Endothelial cell (in vitro differentiated cells): ENCODE data around the gene GET3. TPM values are rescaled to one million over a fixed set of nuclear protein-coding genes. Genes with fewer than 3 reads are reported as not detected.

Experiments used
- DNase-seq: peaks from one replicate; pipeline ENCODE4 v3.0.0; 2021; ENCODE audit warnings: low spot score
- H3K27ac Mint-ChIP-seq: one replicate; pipeline ENCODE4 v1.8.0; 2021; ENCODE audit warnings: mixed read lengths, inconsistent platforms; ENCODE audit not compliant: unreplicated experiment
- H3K27me3 Mint-ChIP-seq: one replicate; pipeline ENCODE4 v1.8.0; 2021; ENCODE audit warnings: mild to moderate bottlenecking, moderate library complexity, mixed read lengths, inconsistent platforms; ENCODE audit not compliant: unreplicated experiment
- H3K36me3 Mint-ChIP-seq: one replicate; pipeline ENCODE4 v1.8.0; 2021; ENCODE audit warnings: mild to moderate bottlenecking, low read depth, mixed read lengths, inconsistent platforms; ENCODE audit not compliant: unreplicated experiment
- H3K4me1 Mint-ChIP-seq: one replicate; pipeline ENCODE4 v1.8.0; 2021; ENCODE audit warnings: mild to moderate bottlenecking, mixed read lengths, inconsistent platforms; ENCODE audit not compliant: unreplicated experiment
- H3K4me3 Mint-ChIP-seq: one replicate; pipeline ENCODE4 v1.8.0; 2021; ENCODE audit warnings: mild to moderate bottlenecking, mixed read lengths, inconsistent platforms; ENCODE audit not compliant: unreplicated experiment
- H3K9me3 Mint-ChIP-seq: one replicate; pipeline ENCODE4 v1.8.0; 2021; ENCODE audit warnings: mixed read lengths, inconsistent platforms; ENCODE audit not compliant: unreplicated experiment
- CTCF ChIP-seq: fragments of 200-600 bp; sonication (generic); IDR thresholded peaks from one replicate; pipeline ENCODE4 v1.5.0; 2021; ENCODE audit warnings: antibody characterized with exemption; ENCODE audit not compliant: unreplicated experiment
- total RNA-seq: library from RNA; stranded (reverse); fragmentation: NEBNext Ultra II Directional; extraction: Animal tissue kit (Norgen Biotek cat#: 25700); gene quantifications from one replicate; pipeline ENCODE4 v1.2.1, GENCODE V29; 2021; ENCODE audit not compliant: unreplicated experiment

GET3 gene
- total RNA-seq, 1 donor from 2014 or later, result 77.9 TPM

GRCh38 chr19:12786141-12786870 is 49.0 kb downstream of the GET3 start:
- Mint-ChIP-seq H3K27me3 (peaks cover 24% of the 10 kb centered on the region), H3K36me3 (no peaks in the 10 kb centered on the region), H3K4me3 (no peak overlapping the region), H3K27ac (no peak overlapping the region), H3K9me3 (no peaks in the 10 kb centered on the region), H3K4me1 (peaks cover 27% of the 10 kb centered on the region)
- no peak for TF ChIP-seq CTCF
- no peak for DNase-seq

- no peak for DNase-seq
Measured at GRCh38 chr19:12786952-12787351, 49.7 kb downstream of the GET3 start.

GRCh38 chr19:12787458-12787857 is 50.2 kb downstream of the GET3 start:
- Mint-ChIP-seq H3K4me3 (no peak overlapping the region), H3K27me3 (peaks cover 17% of the 10 kb centered on the region), H3K4me1 (peaks cover 24% of the 10 kb centered on the region), H3K36me3 (no peaks in the 10 kb centered on the region), H3K27ac (no peak overlapping the region), H3K9me3 (no peaks in the 10 kb centered on the region)
- DNase-seq, result no peak
- TF ChIP-seq CTCF, result no peak

More at GRCh38 chr19:12786952-12787351, 49.7 kb downstream of the GET3 start:
- Mint-ChIP-seq H3K27ac (no peak overlapping the region), H3K4me1 (peaks cover 26% of the 10 kb centered on the region), H3K4me3 (no peak overlapping the region), H3K9me3 (no peaks in the 10 kb centered on the region), H3K27me3 (peaks cover 20% of the 10 kb centered on the region), H3K36me3 (no peaks in the 10 kb centered on the region)
- no peak for TF ChIP-seq CTCF

GRCh38 chr19:12788042-12788681 is 50.9 kb downstream of the GET3 start:
- Mint-ChIP-seq H3K4me3 (no peak overlapping the region), H3K27ac (peak overlapping the region; percentile 63), H3K4me1 (peaks cover 24% of the 10 kb centered on the region), H3K27me3 (peaks cover 21% of the 10 kb centered on the region), H3K9me3 (no peaks in the 10 kb centered on the region), H3K36me3 (no peaks in the 10 kb centered on the region)
- no peak for TF ChIP-seq CTCF
- no peak for DNase-seq

- Mint-ChIP-seq H3K36me3 (no peaks in the 10 kb centered on the region), H3K4me1 (peaks cover 20% of the 10 kb centered on the region), H3K27ac (peak overlapping the region; percentile 80), H3K9me3 (no peaks in the 10 kb centered on the region), H3K4me3 (peak overlapping the region; percentile 67), H3K27me3 (peaks cover 23% of the 10 kb centered on the region)
- TF ChIP-seq CTCF, result no peak
- no peak for DNase-seq
Measured at GRCh38 chr19:12788682-12789097, 51.4 kb downstream of the GET3 start.
